Tibial nerve (tissue), 3 donors: ENCODE results near the gene PON1.

Experiments
- POLR2A ChIP-seq, 2 donors: fragments of 450-650 bp; IDR thresholded peaks; one replicate each; pipeline ENCODE4 v1.6.1; 2017; ENCODE audit warnings: antibody characterized with exemption in 2 of 2, mild to moderate bottlenecking in 2 of 2, moderate library complexity in 2 of 2
- TF ChIP-seq, protein P1 (sequence below), 5 experiments: fragments of 200-600 bp in 3 of 5; fragments of 450-650 bp in 2 of 5; sonication (generic) in 3 of 5; IDR thresholded peaks; one replicate each; pipeline ENCODE4 v1.5.1; 2016 to 2019; ENCODE audit warnings: antibody characterized with exemption in 5 of 5, mild to moderate bottlenecking in 3 of 5, moderate library complexity in 2 of 5

- TF ChIP-seq, protein P1, sequence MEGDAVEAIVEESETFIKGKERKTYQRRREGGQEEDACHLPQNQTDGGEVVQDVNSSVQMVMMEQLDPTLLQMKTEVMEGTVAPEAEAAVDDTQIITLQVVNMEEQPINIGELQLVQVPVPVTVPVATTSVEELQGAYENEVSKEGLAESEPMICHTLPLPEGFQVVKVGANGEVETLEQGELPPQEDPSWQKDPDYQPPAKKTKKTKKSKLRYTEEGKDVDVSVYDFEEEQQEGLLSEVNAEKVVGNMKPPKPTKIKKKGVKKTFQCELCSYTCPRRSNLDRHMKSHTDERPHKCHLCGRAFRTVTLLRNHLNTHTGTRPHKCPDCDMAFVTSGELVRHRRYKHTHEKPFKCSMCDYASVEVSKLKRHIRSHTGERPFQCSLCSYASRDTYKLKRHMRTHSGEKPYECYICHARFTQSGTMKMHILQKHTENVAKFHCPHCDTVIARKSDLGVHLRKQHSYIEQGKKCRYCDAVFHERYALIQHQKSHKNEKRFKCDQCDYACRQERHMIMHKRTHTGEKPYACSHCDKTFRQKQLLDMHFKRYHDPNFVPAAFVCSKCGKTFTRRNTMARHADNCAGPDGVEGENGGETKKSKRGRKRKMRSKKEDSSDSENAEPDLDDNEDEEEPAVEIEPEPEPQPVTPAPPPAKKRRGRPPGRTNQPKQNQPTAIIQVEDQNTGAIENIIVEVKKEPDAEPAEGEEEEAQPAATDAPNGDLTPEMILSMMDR (IDR thresholded peaks at IDR 0.05), result no peak
- no peak for TF ChIP-seq POLR2A (IDR thresholded peaks at IDR 0.05)
Observed at GRCh38 chr7:95255691-95256090, 68.6 kb downstream of the PON1 start.
